GM19025 (cell line): Measurements from ENCODE around the gene EHD1.
"Not testable (repeated sequence)": the region's sequence is repeated elsewhere in the genome, so short reads cannot be mapped to it uniquely, and the experiment has no call there.

ENCODE experiments used
- ATAC-seq: cut with Tn5 transposase; IDR thresholded peaks from one replicate; pipeline ENCODE4 v1.9.1; 2021; ENCODE audit warnings: mild to moderate bottlenecking, low read depth, moderate library complexity; ENCODE audit not compliant: unreplicated experiment

The EHD1 gene

DNA sequence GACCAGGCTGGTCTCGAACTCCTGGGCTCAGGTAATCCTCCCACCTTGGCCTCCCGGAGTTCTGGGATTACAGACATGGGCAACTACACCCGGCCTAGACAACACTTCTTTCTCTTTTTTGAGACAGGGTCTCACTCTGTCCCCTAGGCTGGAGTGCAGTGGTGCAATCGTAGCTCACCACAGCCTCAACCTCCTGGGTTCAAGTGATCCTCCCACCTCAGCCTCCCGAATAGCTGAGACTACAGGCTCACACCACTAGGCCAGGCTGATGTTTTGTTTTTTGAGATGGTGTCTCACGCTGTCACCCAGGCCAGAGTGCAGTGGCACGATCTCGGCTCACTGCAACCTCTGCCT is 32.7 kb downstream of the EHD1 start:
- ATAC-seq, result not testable (repeated sequence)

DNA sequence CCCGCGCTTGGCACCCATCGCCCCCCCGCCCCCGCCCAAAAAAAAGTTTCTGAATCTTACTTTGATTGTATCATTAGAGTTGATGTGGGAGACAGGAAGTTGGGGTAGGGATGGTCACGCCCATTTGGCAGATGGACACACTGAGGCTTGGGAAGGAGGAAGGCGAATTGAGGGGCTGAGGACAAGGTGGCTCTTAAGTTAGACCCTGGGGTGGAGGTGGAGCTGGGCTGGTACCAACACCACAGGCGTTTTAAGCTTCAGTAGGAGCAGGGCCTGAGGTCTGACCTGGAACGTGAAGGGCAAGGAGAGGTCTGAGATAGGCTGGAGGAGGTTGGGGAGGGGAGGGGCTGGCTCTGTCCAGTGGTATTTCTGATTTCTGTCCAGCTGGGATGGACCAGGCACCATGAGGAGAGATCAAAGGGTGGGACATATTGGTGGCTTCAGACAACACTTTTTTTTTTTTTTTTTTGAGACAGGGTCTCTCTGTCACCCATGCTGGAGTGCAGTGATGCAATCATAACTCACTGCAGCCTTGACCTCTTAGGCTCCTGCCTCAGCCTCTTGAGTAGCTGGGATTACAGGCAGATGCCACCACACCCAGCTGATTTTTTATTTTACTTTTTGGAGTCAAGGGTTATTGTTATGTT is 33.2 kb downstream of the EHD1 start:
- ATAC-seq, result no peak

DNA sequence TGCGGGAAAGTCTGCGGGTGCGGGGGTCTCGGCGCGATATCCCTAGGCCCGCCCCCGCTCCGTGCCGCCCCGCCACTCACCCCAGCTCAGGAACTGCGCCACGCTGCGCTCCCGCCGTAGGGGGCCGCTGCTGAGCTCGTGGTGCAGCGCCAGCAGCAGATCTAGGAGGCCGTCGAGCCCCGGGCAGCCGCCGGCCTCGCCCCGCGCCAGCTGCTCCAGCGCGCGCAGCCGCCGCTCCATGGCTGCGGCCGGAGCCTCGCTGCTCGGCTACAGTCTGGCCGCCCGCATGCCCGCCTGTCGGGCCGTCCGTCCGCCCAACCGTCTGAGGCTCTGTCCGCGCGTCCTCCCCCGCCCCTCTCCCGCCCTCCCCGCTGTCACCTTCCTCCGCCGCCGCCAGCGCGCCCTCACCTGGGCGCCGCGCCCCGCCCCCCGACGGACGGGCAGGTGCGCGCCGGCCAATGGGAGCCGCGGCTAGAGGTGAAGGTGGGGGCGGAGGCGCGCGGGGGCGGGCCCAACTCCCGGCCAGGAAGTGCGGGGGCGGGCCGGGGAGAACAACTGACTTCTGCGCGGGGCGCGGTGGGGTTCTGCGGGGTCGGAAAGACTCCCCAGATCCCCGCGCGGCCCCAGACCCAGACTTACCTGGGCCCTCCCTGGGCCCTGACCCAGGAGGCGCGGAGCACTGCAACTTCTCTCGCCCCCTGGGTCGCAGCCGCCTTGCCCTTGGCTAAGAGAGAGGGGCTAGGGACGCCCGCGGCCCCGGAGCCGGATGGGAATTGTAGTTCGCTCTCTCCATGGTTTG is 33.9 kb downstream of the EHD1 start, which contains the start of gene CDC42BPG:
Gene CDC42BPG, minus strand, starts transcription at position 324 of the 799 bp plus-strand sequence. Its CDS starts 84 bp downstream, at position 240.
- peak; percentile 42 for ATAC-seq

DNA sequence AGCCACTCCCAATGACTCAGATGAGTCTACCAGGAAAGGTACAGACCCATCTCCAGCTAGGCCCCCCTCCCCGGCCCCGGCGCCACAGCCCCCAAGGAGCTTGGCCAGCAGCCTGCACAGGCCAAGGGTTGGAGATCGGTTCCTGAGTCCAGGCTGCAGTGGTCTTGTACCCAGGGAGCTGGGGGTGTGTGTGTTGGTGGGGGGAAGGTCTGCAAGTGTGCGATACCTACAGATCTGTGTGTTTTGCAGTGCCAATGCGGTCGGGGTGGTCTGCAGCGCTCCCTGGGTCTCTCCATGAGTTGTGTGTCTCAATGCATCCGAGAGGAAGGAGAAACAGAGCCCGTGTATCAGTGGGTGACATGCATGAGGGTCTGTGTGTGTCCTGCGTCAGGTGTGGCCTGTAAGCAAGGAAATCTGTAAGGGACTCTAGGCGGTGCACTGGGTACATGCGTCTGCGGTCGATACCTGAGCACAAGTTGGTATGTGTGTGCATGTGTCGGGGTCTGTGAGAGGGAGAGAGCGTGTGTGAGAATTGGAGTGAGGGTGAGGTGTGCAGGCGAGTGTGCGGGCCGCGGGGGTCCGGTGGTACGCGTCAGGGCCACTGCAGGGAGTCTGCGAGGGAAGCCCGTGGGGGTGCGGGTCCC is 34.6 kb downstream of the EHD1 start:
- ATAC-seq, result no peak

DNA sequence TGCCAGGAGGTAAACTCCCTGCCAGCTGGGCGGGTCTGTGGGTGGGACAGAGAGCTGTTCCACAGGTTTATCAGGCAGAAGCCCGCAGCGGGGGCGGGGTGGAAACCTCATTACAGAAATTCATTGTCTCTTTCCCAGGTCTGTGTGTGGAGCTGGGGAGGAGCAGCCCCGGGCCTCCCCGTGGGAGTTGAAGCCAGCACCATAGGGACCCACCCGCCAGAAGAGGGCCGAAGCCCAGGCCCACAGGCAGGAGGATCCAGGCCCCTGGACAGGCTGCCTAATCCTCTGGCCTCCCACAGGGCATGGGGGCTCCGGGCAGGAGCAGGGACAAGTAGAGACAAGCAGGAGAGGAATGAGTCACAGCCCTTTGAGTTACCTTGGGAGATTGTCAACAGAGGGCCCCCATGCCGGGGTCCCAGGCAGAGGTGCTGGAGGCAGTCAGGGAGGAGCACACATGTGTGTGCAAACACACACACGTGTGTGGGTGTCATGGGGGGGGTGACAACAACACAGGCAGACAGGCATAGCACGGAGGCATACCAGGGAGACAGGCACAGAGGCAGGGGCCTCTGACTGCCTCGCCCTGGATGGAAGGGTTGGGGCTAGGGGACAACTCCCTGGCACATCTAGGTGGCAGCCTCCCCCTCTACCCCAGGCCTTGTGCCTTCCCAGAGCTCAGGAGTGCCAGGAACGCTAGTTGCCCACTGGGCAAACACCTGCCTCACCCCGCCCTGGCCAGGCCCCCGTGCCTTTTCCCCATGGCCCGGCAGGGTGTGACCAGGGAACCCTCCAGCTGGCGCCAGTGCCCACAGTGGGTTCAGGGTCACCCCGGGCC is 35.4 kb downstream of the EHD1 start:
- ATAC-seq, result no peak

DNA sequence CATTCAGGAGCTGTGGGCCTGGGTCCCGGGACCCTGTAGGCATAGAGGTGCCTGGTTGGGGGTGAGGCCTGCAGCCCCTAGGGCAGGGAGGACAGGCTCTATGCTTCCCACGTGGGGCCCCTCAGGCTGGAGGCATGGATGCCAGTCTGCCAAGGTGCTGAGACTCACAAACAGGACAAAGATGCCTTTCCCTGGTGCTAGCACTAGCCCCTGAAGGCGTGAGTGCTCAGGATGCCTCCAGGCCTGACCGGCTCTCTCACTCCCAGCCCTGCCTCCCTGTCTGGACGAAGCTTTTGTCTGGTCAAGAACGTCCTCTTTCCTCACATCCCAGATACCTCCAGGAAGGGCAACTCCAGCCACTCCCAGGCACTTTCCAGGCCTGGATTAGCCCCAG is 36.1 kb downstream of the EHD1 start:
- no peak for ATAC-seq

DNA sequence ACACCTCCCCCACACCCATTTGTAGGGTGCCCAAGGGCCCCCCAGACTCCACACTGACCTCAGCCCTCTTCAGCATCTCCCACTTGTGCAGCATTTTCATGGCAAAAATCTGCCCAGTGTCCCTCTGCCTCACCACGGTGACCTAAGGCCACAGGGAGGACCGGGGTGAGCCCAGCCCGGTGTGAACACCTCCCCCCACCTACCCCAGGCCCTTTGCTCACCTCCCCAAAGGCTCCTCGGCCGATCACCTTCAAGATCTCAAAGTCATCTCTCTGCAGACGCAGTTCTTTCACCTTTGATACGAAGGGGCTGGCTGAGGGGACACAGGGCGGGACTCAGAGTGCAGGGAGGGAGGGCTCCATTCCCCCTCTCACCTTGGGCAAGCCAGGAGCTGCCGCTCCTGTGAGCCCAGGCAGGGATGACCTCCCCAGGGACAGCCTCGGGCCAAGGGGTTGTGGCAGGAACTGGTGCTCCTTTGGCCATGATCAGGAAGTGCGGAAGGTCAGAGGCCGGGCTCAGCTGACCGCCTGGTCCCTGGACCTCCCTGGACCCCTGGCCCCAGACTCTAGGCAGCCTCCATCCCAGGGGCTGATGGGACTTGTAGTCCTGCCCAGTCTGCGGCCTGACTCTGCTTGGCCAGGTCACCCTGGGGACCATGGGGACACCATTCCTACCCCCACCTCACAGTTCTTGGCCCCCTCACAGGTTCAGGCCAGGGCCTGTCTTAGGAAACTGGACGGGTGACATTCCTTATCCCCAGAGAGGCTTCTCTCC is 36.6 kb downstream of the EHD1 start:
- ATAC-seq, result no peak

DNA sequence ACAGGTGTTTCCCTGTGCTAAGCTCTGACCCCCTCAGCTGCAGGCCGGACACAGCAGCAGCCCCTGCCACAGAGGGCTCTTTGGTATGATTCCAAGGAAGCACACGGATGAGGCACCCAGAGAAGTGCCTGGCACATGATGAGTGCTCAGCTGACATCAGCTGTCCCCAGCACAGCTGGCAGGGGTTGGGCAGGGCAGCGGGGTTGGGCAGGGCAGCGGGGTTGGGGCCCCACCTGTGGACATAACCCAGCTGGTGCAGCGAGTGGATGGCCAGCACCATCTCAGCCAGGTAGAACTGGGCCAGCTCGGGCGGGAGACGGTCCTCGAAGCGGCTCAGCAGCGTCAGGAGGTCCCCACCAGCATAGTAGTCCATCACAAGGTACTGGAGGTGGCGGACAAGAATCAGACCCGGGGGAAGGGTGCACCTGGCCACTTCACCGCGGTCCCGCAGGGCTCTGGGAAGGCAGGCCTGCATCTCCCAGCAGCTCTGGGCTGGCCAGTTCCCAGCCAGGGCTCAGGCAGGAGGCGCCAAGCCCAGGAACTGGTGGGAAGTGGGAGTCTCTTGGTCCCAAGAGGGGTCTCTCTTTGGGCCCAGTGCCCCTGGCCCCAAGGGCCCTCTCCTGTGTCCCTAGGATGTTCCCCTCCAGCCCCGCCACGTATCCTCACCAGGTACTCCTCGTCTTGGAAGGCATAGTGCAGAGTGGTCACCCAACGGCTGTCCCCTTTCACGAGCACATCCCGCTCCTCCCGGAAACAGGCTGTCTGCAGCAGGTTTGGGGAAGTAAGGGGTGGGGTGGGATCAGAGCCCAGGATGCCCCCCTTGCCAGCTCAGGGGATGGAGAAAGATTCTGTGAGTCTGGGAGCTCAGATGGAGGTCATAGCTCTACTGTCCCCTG is 38.3 kb downstream of the EHD1 start:
- no peak for ATAC-seq

DNA sequence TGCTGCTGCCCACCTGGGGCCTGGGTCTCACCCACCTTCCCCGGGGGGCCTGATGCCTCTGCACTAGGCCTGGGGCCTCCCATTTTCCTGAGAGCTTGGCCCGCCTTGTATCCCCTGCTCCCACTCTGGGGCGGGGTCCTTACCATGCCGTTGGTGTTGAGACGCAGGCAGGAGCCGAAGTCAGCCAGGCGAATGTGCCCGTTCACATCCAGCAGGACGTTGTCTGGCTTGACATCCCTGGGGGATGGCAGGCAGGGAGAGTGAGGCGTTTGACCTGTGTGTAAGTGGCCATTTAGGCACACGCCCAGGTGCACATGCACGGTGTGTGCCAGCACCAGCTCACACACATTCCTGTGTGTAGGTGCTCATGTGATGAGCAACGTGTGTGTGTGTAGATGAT is 39.1 kb downstream of the EHD1 start:
- ATAC-seq, result no peak

DNA sequence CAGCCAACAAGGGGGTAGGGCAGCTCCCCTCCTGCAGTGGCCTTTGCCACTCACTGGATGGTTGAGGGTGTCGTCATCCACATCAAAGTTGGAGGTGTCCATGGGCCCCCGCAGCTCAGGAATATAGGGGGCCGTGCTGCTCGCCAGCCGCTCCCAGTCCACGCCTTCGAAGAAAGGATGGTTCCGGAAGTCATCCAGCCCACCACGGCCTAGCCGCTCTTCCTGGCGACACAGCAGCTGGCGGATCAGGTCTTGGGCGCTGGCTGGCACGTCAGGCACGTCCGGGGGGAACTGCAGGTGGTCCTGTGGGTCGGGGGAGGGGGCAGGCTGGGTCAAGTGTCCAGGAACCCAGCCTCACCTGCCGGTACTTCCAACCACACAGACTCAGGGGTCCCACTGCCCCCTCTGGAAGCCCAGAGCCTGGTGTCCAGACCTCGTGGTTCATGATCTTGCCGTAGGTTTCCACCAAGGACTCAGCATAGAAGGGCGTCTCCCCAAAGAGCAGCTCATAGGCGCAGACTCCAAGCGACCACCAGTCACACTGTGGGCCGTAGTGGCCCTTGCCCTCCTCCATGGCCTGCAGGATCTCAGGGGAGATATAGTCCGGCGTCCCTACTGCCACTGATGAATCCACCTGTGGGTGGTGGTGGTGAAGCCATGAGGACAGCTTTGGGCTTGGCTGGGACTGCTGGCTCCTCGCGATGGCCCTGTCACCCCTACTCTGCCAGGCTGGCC is 39.7 kb downstream of the EHD1 start:
- no peak for ATAC-seq

DNA sequence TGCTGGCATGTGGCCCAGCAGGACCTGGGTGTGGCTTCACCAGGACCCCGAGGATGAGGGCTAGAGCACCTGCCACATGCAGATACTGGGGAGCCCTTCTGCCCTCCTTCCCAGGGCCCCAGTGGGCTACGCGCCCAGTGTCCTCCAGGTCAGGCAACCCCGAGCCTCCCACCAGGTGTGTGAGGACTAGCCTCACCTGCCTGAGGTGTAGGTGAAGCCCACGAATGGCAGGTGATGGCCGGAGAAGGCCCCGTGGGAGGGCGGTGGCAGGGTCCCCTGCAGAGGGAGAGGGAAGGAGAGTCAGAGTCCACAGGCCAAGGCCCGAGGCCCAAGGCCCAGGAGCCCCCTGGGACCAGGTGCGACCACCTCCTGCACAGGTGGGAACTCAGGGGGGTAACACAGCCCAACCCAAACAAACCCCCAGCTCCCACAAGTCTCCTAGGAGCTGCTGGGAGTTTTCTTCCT is 40.5 kb downstream of the EHD1 start:
- ATAC-seq, result no peak

DNA sequence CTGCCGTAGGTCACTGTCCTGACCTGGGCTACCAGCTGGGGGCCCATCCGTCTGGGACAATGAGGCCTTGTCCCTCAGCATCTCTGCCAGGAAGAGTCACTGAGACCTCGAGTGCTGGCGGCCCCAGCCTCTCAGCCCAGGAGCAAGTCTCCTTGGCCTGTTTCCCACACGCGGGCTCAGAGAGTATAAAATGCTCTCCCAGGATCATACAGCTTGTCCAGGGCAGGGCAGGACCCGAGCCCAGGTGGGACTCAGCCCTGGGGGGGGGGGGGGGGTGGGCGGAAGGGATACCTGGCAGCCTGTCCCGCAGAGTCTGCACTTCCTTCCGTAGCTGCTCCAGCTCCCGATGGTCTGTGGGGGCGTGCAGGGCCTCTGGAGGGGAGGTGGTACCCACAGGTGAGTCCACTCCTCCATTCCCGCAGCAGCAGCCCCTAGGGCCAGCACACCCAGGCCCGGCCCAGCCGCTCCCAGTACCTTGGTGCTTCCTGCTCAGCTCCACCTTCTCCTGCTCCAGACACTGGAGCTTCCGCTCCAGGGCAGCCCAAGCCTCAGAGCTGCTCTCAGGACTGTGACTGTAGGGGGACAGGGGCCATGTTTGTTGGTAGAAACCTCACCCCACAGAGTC is 41.9 kb downstream of the EHD1 start:
- no peak for ATAC-seq

DNA sequence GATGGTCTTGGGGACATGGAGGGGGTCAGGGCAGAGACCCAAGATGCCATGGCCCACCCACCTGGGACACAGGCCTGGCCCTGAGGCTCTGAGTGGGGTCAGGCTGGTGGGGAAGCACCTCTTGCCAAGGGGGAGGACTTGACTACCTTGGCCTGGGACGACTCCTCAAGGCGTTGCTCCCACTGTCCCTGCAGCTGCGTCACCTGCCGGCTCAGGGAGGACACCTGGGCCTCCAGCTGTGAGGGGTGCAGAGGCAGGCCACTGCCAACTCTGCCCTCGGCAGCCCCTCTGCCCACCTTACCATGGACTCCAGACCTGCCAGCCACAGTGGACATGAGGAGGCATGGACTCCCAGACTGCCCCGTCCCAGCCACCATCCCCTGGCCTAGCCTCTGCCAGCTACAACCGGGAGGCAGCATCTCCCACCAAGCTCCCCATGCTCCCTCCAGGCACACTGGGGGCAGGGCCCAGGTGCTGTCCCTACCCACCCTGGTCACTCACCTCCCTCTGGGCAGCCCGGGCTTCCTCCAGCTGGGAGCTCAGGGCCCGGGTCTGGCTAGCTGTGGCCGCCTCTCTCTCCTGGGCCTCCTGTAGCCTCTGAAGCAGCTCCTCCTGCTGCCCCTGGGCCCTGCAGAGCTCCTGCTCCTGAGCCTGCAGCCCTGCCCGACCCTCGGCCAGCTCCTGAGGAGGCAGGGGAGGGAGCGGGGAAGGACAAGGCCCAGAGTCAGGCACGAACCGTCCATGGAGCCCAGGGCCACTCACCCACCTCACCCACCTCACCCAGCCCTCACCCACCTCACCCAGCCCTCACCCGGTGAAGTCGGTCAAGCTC is 42.6 kb downstream of the EHD1 start:
- no peak for ATAC-seq

DNA sequence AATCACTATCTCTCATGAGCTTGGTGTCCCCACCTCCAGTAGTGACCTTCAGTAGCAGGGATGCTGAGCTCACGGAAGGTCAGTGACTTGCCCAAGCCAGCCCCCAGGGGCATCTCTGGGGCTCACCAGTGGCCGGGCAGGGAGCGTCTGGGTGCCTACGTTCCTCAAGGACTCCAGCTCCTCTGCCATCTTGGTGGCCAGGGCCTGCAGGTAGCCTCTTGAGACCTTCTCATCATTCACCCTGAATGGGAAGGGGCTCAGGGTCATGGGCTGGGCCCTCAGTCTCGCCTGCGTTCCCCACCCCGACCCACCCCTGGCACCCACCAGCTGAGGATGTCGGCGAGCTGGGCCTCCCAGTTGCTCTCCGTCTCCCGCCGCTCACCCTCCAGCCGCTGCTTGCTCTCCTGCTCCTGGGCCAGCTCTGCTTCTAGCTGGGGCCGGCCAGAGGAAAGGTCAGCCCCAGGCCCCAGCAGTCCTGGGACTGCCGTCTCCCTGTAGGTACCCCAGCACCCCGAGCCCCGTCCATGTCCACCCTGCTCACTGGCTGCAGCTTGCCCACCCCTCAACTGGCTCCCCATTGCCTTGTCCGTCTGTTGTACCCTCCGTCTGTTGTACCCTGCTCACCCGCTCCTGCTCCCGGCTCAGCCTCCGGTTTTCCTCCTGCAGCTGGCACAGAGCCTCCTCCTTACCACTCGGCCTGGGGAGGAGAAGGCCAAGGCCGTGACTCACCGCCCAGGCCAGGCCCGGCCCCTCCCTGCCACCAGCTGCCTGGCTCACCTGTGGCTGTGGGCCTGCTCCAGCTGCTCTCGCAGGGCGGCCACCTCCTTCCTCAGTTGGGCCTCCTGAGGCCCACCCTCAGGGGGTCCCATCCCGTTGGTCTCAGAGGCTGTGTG is 43.5 kb downstream of the EHD1 start:
- no peak for ATAC-seq

DNA sequence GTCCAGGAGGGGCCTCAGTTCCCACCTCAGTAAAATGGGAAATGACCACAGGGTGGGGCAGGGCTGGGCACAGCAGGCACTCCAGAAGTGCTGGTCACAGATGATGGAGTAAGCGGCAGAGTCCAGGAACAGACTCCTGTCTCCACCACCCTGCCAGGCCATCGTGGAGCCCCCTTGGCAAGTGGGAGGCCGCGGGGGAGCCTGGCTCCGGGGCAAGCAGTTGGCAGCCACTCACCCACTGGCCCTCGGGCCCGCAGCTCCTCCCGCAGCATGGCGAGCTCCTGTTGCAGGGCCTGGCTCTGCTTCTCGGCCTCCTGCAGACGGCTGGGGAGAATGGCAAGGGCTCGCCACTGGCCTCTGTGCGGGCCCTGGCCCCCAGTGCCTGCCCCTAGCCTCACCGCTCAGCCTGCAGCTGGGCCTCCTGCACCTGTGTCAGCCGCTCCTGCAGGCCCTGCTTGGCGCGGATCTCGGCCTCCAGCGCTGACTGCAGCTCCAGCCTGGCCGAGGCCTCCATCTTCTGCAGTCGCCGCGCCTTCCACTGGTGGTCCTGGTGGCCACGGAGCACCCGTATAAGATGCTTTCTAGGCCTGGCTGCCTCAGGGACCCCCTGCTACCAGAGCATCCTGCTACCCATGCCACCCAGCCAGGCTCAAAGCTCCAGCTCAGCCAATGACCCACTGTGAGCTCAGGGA is 44.2 kb downstream of the EHD1 start:
- ATAC-seq, result no peak
